ENCODE results near the gene FAM234B.
"Not testable (repeated sequence)": the region's sequence is repeated elsewhere in the genome, so short reads cannot be mapped to it uniquely, and the experiment has no call there.

FAM234B gene

GRCh38 chr12:13082861-13083260 is 38.7 kb downstream of the FAM234B start:
- no peak overlapping the region for H3K9ac ChIP-seq
- no peak overlapping the region for H3K4me2 ChIP-seq
- peaks cover 6% of the 10 kb centered on the region for H3K4me1 ChIP-seq (ENCODE audit: low read depth, poor library complexity, severe bottlenecking)
- H3K27ac ChIP-seq: no peak overlapping the region
- no peak overlapping the region for H3K4me3 ChIP-seq (IDR thresholded peaks at IDR 0.05; ENCODE audit: insufficient read depth, low read depth, low read length)
- H3K27me3 ChIP-seq (ENCODE audit: insufficient read depth, low read depth): no peaks in the 10 kb centered on the region
- H3K36me3 ChIP-seq (ENCODE audit: insufficient read depth): no peaks in the 10 kb centered on the region
- TF ChIP-seq, protein P1, sequence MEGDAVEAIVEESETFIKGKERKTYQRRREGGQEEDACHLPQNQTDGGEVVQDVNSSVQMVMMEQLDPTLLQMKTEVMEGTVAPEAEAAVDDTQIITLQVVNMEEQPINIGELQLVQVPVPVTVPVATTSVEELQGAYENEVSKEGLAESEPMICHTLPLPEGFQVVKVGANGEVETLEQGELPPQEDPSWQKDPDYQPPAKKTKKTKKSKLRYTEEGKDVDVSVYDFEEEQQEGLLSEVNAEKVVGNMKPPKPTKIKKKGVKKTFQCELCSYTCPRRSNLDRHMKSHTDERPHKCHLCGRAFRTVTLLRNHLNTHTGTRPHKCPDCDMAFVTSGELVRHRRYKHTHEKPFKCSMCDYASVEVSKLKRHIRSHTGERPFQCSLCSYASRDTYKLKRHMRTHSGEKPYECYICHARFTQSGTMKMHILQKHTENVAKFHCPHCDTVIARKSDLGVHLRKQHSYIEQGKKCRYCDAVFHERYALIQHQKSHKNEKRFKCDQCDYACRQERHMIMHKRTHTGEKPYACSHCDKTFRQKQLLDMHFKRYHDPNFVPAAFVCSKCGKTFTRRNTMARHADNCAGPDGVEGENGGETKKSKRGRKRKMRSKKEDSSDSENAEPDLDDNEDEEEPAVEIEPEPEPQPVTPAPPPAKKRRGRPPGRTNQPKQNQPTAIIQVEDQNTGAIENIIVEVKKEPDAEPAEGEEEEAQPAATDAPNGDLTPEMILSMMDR (conservative IDR thresholded peaks at IDR 0.05; ENCODE audit: low read depth, low read length): no peak
- no peak overlapping the region for H2AFZ ChIP-seq (ENCODE audit: low read depth)
- H4K20me1 ChIP-seq (ENCODE audit: insufficient read depth): no peaks in the 10 kb centered on the region
- H3K79me2 ChIP-seq (ENCODE audit: insufficient read depth, low read depth): no peaks in the 10 kb centered on the region

DNA sequence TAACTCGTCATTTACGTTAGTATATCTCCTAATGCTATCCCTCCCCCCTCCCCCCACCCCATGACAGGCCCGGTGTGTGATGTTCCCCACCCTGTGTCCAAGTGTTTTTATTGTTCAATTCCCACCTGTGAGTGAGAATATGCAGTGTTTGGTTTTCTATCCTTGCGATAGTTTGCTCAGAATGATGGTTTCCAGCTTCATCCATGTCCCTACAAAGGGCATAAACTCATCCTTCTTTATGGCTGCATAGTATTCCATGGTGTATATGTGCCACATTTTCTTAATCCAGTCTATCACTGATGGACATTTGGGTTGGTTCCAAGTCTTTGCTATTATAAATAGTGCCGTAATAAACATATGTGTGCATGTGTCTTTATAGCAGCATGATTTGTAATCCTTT is 39.5 kb downstream of the FAM234B start:
- not testable (repeated sequence) for H4K20me1 ChIP-seq (ENCODE audit: insufficient read depth); H3K4me2 ChIP-seq; H3K4me3 ChIP-seq (IDR thresholded peaks at IDR 0.05; ENCODE audit: insufficient read depth, low read depth, low read length); H3K9ac ChIP-seq; H3K27ac ChIP-seq; H3K36me3 ChIP-seq (ENCODE audit: insufficient read depth); H3K27me3 ChIP-seq (ENCODE audit: insufficient read depth, low read depth); H2AFZ ChIP-seq (ENCODE audit: low read depth); H3K4me1 ChIP-seq (ENCODE audit: low read depth, poor library complexity, severe bottlenecking); H3K79me2 ChIP-seq (ENCODE audit: insufficient read depth, low read depth)

DNA sequence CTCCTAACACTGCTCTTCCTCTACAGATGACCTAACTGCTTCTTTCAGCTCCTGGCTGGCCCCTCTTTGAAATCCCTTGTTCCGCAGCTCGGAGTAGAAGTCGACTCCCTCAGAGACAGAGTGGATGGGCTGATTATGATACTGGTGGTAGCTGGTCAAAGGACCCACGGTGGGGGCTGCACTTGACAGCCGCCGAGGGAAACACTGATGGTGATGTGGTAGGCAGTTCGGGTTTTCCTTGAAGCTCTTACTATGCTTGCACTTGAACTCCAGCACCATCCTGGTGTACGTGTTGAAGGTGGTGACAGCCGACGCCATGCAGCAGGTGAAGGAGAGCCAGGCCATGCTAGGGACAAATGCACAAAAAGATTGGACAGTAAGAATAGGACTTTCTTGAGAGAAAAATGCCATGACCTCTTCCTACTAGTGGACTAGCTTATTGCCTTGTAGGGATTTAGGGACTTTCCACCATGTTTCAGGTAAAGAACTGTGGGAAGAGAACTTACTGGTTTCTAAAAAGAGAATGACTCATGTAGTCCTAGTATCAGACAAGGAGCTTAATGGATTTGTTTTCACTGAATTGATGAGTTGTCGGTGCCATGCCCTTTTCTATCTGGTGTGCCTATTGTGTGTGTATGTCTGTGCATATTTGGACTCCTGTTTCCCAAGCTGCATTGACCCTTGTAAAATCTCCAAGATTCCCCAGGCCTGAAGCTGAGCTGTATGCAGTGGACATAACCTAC is 40.9 kb downstream of the FAM234B start:
- no peak overlapping the region for H3K9ac ChIP-seq
- H3K36me3 ChIP-seq (ENCODE audit: insufficient read depth): no peaks in the 10 kb centered on the region
- no peak overlapping the region for H3K4me2 ChIP-seq

GRCh38 chr12:13085968-13086686 is 41.9 kb downstream of the FAM234B start:
- no peaks in the 10 kb centered on the region for H4K20me1 ChIP-seq (ENCODE audit: insufficient read depth)
- TF ChIP-seq, protein P1 (conservative IDR thresholded peaks at IDR 0.05; ENCODE audit: low read depth, low read length): no peak
- peaks cover 6% of the 10 kb centered on the region for H3K4me1 ChIP-seq (ENCODE audit: low read depth, poor library complexity, severe bottlenecking)
- H3K4me2 ChIP-seq: no peak overlapping the region
- no peaks in the 10 kb centered on the region for H3K36me3 ChIP-seq (ENCODE audit: insufficient read depth)
- no peaks in the 10 kb centered on the region for H3K79me2 ChIP-seq (ENCODE audit: insufficient read depth, low read depth)
- H3K9ac ChIP-seq: no peak overlapping the region
- H3K4me3 ChIP-seq (IDR thresholded peaks at IDR 0.05; ENCODE audit: insufficient read depth, low read depth, low read length): no peak overlapping the region
- H3K27ac ChIP-seq: no peak overlapping the region
- H2AFZ ChIP-seq (ENCODE audit: low read depth): no peak overlapping the region
- H3K27me3 ChIP-seq (ENCODE audit: insufficient read depth, low read depth): no peaks in the 10 kb centered on the region

More for the DNA sequence above, 40.9 kb downstream of the FAM234B start:
- Histone ChIP-seq H3K79me2 (ENCODE audit: insufficient read depth, low read depth) (no peaks in the 10 kb centered on the region), H3K27ac (no peak overlapping the region), H3K27me3 (ENCODE audit: insufficient read depth, low read depth) (no peaks in the 10 kb centered on the region), H3K4me3 (IDR thresholded peaks at IDR 0.05; ENCODE audit: insufficient read depth, low read depth, low read length) (no peak overlapping the region), H4K20me1 (ENCODE audit: insufficient read depth) (no peaks in the 10 kb centered on the region), H3K4me1 (ENCODE audit: low read depth, poor library complexity, severe bottlenecking) (peaks cover 6% of the 10 kb centered on the region), H2AFZ (ENCODE audit: low read depth) (no peak overlapping the region)
- TF ChIP-seq, protein P1 (conservative IDR thresholded peaks at IDR 0.05; ENCODE audit: low read depth, low read length): no peak

- H3K4me3 ChIP-seq (IDR thresholded peaks at IDR 0.05; ENCODE audit: insufficient read depth, low read depth, low read length): no peak overlapping the region
- H3K27me3 ChIP-seq (ENCODE audit: insufficient read depth, low read depth): no peaks in the 10 kb centered on the region
- no peak overlapping the region for H2AFZ ChIP-seq (ENCODE audit: low read depth)
- peaks cover 6% of the 10 kb centered on the region for H3K4me1 ChIP-seq (ENCODE audit: low read depth, poor library complexity, severe bottlenecking)
- H3K9ac ChIP-seq: no peak overlapping the region
- TF ChIP-seq, protein P1 (conservative IDR thresholded peaks at IDR 0.05; ENCODE audit: low read depth, low read length): no peak
- no peak overlapping the region for H3K4me2 ChIP-seq
- no peaks in the 10 kb centered on the region for H3K36me3 ChIP-seq (ENCODE audit: insufficient read depth)
- H3K79me2 ChIP-seq (ENCODE audit: insufficient read depth, low read depth): no peaks in the 10 kb centered on the region
- H4K20me1 ChIP-seq (ENCODE audit: insufficient read depth): no peaks in the 10 kb centered on the region
- H3K27ac ChIP-seq: no peak overlapping the region
These were observed 43.6 kb downstream of the FAM234B start for GRCh38 chr12:13087766-13088165.
